Posterior cingulate gyrus (tissue), 11 donors: Measurements from ENCODE around the gene RHBDL3.
"Not testable (repeated sequence)": the region's sequence is repeated elsewhere in the genome, so short reads cannot be mapped to it uniquely, and the experiment has no call there.

Experiments used
- DNase-seq, 10 donors: peaks; one replicate each; pipeline versions ENCODE4 v3.0.0 to v3.0.0-alpha.2; 2020 to 2021; ENCODE audit warnings: mixed read lengths in 3 of 10
- intact Hi-C: fragments of 100-400 bp; cut with DNase I; formaldehyde crosslinking; loops from one replicate; pipeline ENCODE4 v1.15.1; 2023

RHBDL3 gene

DNA sequence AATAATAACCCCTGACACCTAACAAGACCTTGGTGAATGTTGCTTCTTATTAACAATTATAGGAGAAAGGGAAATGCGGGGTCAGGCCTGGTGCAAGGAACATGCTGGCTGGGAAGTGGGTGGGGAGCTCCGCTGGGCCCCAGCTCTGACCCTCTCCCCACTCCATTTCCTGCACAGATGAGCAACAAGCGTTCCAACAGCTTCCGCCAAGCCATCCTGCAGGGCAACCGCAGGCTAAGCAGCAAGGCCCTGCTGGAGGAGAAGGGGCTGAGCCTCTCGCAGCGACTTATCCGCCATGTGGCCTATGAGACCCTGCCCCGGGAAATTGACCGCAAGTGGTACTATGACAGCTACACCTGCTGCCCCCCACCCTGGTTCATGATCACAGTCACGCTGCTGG, 23.0 kb downstream of the RHBDL3 start:
- DNase-seq, result no peak
- intact Hi-C loops, result no loop called here

DNA sequence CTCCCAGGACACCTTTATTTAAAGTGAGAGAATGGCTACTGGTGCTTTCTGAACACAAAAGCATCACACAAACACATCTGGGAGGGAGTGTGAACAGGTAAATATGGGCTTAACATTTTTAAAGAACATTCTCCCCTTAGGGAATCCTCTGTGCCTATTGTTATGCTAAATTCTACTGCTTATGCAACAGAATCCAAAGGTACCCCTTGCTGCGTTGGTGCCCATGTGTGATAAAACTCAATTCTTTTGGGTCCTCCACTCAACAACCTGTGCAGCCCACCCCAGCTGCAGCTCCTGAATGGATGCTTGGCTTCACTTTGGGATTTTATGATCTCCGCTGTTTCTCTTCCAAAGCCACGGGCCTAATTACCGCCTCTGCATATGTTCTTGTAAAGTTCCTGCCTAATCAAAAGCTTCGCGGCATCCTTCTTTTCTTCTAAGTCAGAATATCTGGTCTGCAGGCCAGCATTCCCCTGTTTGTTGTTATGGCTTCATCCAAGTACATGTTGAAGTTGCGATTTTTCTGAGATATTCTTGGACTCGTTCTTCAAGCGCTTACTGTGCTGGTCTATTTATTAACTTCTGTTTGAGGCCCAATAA, 23.9 kb downstream of the RHBDL3 start:
- no peak for DNase-seq
- intact Hi-C loops, result no loop called here

DNA sequence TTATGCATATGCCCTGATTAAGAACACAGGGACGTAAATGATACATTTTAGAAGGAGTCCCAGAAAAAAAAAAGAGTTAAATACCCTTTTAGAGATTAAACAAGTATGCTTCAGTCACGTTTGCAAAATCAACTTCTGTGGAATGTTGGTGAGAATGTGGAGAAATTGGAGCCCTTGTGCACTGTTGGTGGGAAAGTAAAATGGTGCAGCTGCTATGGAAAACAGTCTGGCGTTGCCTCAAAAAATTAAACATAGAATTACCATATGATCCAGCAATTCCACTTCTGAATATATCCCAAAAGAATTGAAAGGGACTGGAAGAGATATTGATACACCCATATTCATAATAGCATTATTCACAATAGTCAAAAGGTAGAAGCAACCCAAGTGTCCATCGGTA, 26.5 kb downstream of the RHBDL3 start:
- DNase-seq, result no peak
- intact Hi-C loops, result no loop called here

DNA sequence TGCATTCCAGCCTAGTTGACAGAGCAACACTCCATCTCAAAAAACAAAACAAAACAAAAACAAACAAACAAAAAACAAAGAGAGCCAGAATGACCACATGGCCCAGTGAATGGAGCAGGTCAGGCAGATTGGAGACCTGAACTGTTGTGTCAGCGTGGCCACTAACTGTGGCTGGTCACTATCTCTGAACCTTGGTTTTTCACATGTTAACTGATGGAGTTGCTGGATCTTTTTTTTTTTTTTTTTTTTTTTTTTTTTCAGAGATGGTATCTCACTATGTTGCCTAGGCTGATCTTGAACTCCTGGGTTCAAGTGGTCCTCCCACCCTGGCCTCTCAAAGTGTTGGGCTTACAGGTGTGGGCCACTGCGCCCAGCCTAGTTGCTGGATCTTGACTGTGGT, 31.8 kb downstream of the RHBDL3 start:
- intact Hi-C loops, result no loop called here
- DNase-seq, result no peak

DNA sequence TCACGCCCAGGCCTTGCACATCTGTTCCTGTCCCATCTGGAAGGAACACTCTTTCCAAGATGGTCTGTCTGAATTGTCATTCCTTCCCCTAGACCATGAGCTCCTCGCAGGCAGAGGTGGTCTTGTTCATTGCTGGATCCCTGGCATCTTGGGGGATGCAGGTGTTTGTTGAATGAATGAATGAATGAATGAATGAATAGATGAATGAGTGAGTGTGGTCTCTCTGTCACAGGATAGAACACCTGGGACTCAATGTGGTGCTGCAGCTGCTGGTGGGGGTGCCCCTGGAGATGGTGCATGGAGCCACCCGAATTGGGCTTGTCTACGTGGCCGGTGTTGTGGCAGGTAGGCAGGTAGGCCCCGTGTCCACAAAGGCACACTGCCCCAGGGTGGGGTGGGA, 32.2 kb downstream of the RHBDL3 start:
- intact Hi-C loops, result no loop called here
- DNase-seq, result no peak

DNA sequence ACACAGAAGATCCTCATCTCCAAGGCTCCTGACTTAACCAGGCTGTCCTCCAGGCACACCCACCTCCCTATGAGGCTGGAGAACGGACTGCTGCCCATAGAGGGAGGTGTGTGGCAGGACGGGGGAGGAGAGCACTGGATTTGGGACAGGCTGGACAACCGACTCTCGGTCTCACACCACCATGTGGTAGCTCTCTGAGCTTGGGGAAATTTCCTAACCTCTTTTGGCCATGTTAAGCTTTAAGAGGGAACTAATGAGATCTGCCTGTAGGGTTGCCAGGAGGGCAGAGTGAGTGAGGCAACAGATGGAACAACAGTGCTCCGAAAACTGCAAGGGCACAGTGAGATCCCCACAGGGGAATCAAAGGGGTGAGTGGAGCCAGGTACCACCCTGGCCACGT, 32.7 kb downstream of the RHBDL3 start:
- no peak for DNase-seq
- intact Hi-C loops, result no loop called here

DNA sequence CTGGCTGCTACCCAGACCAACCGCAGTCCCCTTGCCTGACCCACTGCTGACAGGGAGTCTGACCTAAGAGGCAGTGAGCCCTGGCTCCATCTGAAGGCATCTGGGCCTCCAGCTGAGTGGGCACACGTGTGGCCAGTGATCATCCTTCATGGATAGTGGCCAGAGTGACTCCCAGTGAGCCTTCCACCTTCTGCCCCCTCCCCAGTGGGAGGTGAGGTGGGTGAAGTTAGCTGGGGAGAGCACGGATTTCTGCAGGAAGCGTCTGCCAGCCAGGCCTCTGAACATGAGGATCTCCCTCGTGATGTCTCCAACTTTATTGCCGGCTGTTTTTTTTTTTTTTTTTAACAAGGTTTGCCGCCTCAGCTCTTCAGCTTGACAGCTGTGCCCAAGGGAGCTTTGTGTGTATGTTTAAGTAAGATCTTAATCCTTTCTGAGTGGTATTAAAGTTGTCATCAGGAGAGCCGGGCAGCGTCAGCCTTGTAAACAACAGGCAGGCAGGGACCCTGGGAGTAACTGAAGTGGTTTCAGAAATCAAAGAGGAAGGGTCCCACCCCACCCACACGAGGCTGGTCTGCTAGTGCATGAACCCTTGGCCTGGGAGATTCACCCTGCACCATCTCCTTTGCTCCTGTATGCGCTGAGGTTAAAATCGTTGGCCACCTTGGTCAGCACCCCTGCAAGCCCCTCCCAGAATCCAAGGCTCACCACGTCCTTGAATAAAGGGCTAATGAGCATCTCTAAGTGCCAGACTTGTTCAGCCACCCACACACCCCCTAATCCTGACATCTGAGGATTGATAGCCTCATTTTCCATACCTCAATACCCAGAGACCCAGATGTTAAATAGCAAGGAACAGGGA, 33.3 kb downstream of the RHBDL3 start:
- peak in 1 of 10 donors; percentile 69 for DNase-seq
- intact Hi-C loops, result no loop called here

DNA sequence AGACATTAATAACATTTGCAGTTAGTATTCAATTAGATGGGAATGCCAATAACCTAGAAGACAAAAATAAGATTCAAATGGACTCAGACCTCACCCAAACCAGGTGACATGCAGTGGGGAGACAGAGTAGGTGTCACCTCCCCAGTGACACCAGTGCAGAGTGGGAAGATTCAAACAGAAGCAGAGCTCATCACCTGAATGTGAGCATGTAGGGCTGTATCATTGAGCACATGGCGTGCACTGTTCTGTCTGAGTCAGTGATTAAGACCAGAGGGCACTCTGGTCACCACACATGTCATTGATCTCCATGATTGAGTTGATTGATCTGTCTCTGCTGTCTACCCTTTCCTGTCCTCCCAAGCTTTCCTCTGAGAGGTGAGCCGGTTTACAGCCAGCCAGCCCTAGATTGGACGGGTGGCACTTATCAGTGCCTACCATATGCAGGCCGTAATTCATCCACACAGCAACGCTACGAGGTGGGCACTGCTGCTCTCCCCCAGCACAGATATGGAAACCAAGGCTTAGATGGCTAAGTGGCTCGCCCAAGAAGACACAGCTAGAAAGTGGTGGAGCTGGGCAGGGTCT, 34.0 kb downstream of the RHBDL3 start:
- no peak for DNase-seq
- intact Hi-C loops, result no loop called here

DNA sequence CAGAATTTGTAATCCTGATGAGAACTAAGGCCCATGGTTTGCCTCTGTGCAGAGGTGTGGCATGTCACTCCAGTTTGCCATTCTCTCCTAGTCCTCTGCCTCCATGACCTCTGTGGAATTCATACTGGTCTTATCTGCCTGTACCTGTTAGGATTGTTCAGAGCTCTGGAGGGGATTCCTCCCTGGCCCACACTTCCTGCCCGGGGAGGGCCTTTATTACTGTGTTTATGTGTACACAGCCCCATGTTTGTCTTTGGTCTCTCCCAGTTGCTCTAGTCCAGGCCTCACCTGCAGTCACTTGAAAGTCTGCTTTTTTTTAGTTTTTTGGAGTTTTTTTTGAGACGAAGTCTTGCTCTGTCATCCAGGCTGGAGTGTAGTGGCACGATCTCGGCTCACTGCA, 36.4 kb downstream of the RHBDL3 start:
- intact Hi-C loops, result no loop called here
- no peak for DNase-seq

DNA sequence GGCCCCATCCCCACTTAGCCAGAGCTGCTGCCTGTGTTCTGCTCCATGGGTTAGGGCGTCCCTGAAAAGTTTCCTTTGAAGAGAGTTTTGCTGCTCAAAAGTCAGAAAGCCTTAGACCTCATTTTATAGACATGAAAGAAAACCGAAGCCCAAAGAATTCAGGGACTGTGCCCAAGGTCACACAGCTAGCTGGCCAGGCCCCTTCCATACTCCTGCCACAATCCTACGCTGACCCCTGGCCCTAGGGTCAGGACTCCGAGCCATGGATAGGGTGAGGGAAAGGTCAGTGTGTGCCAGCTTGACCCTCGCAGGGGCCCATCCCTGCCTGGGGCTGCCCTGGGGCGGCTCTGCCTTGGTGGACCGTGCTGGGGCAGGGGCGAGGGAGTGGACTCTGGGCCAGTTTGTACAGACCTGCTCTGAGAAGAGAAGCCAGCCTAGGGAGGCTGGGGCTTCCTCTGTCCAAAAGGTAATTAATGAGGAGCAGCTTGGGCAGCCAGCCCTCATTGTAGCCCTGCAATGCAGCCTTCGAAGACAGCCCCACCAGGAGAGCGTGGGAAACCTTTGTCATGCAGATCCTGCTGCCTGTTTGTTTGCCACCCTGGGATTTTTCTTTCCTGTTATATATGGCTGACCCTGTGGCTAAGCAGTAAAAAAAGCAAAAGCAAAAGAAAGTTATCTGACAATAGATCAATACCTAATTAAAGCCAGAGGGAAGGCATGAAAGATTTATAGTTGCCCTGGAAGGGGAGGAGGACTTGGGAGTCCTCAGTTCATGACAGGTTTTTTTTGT, 37.4 kb downstream of the RHBDL3 start:
- DNase-seq, result no peak
- intact Hi-C loops, result no loop called here

DNA sequence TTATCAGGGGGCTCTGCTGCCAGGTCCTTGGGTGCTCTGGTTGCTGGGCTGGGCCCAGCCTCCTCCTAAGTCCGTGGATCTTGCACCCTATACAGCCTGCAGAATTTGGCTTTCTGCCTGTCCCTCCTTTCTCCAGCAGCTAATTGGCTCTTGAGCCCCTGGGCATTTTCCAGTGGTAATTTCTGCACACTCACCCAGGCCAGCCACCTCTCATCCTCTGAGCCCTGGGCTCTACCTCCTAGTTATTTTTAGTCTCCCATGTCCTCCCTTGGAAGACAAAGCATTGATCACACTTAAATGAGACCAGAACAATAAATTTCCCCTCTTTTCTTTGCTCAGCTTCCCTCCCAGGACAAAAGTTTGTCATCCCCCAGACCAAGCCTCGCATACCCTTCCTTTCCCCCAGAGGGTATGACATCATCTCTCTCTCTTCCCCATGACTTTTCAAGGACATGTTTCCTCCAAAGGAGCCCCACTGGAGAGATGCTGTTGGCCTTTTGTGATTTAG, 38.2 kb downstream of the RHBDL3 start:
- no peak for DNase-seq

DNA sequence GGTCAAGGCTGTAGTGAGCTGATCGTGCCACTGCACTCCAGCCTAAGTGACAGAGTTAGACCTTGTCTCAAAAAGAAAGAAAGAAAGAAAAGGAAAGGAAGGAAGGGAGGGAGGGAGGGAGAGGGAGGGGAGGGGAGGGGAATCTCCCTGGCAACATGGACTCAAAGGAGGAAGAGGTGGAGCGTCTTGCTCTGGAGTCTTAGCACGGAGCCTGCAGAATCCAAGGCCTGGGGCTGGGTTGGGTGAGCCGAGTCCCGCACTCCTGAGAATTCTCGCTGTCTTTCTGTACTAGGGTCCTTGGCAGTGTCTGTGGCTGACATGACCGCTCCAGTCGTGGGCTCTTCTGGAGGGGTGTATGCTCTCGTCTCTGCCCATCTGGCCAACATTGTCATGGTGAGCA, 39.4 kb downstream of the RHBDL3 start:
- intact Hi-C loops, result no loop called here

More for the DNA sequence above, 38.2 kb downstream of the RHBDL3 start:
- intact Hi-C loops, result no loop called here

DNA sequence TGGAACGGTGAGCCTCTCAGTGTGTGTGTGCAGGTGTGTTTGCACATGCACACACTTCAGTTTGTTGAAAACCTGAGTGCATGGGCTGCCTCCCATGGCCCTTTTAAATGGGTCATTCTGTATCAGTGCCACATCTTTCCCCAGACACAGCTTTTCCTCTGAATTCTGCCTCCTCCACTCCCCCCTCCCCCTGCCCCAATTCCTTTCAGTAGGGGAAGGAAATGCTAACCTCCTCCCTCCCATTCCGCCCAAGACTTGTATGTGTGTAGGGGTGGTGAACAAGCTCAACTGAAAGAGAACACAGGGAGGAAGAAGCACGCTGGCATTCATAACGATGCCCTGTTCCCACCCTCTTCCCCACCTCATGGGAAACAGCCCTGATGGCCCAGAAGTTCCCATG, 42.0 kb downstream of the RHBDL3 start:
- no peak for DNase-seq
- intact Hi-C loops, result no loop called here

More for the DNA sequence above, 39.4 kb downstream of the RHBDL3 start:
- DNase-seq, result no peak

DNA sequence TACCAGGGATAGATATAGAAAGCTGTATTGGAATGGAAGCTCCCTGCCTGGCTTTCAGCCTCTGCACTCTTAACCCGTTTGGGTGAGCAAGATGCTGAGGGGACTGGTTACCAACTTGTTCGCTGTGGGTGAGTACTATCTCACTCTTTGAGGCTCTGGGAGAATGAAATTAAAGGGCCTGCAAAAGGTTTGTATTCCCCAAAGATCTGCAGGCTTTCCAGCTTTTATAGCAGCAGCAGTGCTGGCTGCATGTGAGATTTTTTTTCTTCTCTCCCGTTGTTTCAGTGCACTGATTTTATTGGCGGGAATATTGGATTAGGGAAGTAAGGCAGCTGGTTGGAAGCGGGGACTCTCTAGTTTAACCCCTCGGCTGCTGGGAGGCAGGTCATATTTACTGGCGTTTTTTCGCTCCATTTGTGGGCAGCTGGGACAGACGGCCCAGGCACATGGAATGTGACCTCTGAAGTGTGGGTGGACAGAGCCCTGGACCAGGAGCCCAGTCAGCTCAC, 45.5 kb downstream of the RHBDL3 start:
- DNase-seq, result peak in 1 of 10 donors; percentile 52
- intact Hi-C loops, result no loop called here

DNA sequence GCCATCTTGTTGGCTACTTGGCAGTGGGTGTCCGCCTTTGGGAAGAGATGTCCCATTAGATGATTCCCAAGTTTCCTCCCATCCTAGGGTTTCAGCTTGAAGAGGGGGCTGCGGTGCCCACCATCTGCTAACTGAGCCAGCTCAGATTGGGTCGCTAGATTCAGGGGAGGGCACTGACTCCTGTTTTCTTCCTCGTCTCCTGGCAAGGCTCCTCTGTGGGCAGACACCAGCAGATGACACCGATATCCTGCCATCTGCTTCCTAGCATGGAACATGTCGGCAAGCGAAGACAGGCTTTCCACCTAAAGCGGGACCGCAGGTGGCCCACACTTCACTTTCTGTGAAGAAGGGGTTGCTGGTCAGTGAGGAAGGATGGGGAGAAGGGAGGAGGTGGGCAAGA, 49.0 kb downstream of the RHBDL3 start:
- intact Hi-C loops, result no loop called here
- DNase-seq, result peak in 1 of 10 donors; percentile 39

DNA sequence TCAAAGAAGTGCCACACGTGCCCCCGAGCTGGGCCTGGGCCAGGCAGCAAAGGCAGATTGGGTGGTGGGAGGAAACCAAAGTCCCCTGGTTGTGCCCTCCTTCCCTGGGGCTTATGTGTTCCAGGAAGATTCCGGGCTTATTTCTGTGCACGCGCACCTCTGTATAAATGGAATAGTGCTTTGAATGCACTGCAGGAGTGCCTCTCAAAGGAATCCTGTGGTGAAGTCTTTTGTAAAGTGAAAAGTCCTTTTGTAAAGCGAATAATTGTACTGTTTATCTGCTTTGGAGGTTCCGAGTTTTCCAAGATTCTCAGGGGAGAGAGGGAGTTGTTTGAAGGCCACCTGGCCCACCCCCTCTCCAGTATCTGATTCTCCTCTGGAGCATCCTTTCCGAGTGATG, 49.5 kb downstream of the RHBDL3 start:
- intact Hi-C loops, result no loop called here
- peak in 1 of 10 donors; percentile 16 for DNase-seq

DNA sequence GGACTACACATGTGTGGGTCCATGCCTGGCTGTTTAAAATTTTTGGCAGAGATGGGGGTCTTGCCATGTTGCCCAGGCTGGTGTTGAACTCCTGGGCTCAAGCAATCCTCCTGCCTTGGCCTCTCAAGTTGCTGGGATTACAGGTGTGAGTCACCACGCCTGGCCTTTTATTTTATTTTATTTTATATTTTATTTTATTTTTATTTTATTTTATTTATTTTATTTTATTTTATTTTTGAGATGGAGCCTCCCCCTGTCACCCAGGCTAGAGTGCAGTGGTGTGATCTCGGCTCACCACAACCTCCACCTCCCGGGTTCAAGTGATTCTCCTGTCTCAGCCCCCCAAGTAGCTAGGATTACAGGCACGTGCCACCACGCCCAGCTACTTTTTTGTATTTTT, 51.0 kb downstream of the RHBDL3 start:
- intact Hi-C loops, result not testable (repeated sequence)
- peak in 1 of 10 donors; percentile 20 for DNase-seq

DNA sequence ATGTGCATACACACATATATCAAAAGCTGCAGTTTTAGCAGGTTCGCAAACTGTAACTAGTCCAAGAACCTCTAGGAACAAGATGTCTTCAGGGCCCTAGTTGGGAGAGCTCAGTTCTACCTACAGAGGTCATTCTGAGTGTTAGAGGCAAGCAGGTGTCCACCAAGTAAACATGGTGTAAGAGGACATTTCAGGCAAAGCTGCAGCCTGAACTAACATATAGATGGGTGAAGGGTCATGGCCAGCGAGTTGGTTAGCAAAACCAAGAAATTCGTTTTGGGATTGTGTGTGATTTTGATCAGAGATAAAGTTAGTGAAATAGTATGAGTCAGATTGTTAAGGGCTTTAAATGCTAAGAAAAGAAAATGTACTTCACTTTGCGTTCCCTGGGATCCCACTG, 51.7 kb downstream of the RHBDL3 start:
- intact Hi-C loops, result no loop called here
- DNase-seq, result peak in 1 of 10 donors; percentile 1

DNA sequence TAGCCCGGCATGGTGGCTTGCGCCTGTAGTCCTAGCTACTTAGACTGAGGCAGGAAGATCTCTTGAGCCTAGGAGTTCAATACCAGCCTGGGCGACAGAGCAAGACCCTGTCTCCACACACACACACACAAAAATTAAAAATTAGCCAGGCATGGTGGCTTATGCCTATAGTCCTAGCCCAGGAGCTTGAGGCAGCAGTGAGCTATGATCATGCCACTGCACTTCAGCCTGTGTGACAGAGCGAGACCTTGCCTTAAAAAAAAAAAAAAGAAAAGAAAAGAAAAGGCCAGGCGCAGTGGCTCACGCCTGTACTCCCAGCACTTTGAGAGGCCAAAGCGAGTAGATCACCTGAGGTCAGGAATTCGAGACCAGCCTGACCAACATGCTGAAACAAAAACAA, 52.4 kb downstream of the RHBDL3 start:
- no peak for DNase-seq
- intact Hi-C loops, result no loop called here

DNA sequence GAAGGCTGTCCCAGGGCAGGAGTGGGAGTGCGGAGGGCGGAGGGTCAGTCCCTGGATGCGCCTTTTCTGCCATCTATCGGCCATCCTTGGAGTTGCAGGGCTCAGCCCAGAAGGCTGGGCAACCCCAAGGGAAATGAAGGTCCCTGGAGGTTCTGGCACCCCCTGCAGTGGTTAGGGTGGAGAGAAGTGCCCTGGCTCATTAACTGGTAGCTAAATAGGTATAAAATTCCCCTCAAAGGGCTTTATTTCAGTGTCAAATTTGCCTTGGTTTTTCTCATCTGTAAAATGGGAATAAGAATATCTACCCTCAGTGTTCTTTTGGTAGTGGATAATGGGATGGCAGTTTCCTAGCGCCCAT, 53.9 kb downstream of the RHBDL3 start:
- intact Hi-C loops, result loop anchor here (1.0 kb wide), 1 partner anchor 66 kb away; no protein-coding TSS in a partner anchor
- DNase-seq, result peak; percentile 45 to 96 (median 80)

DNA sequence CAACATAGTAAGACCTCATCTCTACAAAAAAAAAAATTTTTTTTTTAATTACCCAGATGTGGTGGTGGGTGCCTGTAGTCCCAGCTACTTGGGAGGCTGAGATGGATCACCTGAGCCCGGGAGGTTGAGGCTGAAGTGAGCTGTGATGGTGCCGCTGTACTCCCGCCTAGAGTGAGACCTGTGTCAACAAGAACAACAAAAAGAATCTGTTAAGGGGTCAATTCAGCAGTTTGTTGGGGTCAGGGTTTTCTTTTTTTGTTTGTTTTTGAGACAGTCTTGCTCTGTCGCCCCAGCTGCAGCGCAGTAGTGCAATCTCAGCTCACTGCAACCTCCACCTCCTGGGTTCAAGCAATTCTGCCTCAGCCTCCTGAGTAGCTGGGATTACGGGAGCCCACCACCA, 54.4 kb downstream of the RHBDL3 start:
- DNase-seq, result peak in 1 of 10 donors; percentile 54
- intact Hi-C loops, result not testable (repeated sequence)
